ENCODE data around the gene KIF22.

DNA sequence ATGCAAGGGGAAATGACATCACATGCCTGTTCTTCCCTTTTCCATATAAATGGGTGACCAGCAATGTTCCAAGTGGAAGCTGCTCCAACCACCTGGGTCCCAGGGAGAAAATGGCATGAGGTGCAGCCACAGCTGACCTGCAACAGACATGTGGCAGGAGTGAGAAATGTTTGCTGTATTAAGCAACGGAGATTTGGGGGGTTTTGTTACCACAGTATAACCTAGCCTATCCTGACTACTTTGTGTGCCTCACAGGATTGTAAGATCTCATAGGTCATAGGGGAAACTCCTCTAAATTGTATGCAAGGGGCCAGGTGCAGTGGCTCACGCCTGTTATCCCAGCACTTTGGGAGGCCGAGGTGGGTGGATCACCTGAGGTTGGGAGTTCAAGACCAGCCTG lies 60.4 kb downstream of the KIF22 start:
- TF ChIP-seq EP300 (IDR thresholded peaks at IDR 0.05), result no peak
- TF ChIP-seq POLR2AphosphoS5 (IDR thresholded peaks at IDR 0.05), result no peak
- TF ChIP-seq, protein P1, sequence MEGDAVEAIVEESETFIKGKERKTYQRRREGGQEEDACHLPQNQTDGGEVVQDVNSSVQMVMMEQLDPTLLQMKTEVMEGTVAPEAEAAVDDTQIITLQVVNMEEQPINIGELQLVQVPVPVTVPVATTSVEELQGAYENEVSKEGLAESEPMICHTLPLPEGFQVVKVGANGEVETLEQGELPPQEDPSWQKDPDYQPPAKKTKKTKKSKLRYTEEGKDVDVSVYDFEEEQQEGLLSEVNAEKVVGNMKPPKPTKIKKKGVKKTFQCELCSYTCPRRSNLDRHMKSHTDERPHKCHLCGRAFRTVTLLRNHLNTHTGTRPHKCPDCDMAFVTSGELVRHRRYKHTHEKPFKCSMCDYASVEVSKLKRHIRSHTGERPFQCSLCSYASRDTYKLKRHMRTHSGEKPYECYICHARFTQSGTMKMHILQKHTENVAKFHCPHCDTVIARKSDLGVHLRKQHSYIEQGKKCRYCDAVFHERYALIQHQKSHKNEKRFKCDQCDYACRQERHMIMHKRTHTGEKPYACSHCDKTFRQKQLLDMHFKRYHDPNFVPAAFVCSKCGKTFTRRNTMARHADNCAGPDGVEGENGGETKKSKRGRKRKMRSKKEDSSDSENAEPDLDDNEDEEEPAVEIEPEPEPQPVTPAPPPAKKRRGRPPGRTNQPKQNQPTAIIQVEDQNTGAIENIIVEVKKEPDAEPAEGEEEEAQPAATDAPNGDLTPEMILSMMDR (IDR thresholded peaks at IDR 0.05), result no peak
